ENCODE results near the gene LOXL4.

Gene LOXL4

GRCh38 chr10:98213740-98214139 is 54.3 kb downstream of the LOXL4 start:
- TF ChIP-seq CTCF (IDR thresholded peaks at IDR 0.05; ENCODE audit: borderline replicate concordance, control extremely low read depth, extremely low read depth, insufficient read depth, missing control alignments), result no peak
- DNase-seq (ENCODE audit: low spot score), result no peak
- in situ Hi-C loops (cut with MboI; ENCODE audit: low sequenced_read_pairs, unreplicated experiment), result no loop called here

- no peak for DNase-seq (ENCODE audit: low spot score)
- in situ Hi-C loops (cut with MboI; ENCODE audit: low sequenced_read_pairs, unreplicated experiment), result no loop called here
- TF ChIP-seq CTCF (IDR thresholded peaks at IDR 0.05; ENCODE audit: borderline replicate concordance, control extremely low read depth, extremely low read depth, insufficient read depth, missing control alignments), result no peak
These were observed 55.8 kb downstream of the LOXL4 start for GRCh38 chr10:98212196-98212595.

GRCh38 chr10:98209441-98209840 is 58.6 kb downstream of the LOXL4 start:
- in situ Hi-C loops (cut with MboI; ENCODE audit: low sequenced_read_pairs, unreplicated experiment), result no loop called here

GRCh38 chr10:98208925-98209324 is 59.1 kb downstream of the LOXL4 start:
- no peak for TF ChIP-seq CTCF (IDR thresholded peaks at IDR 0.05; ENCODE audit: borderline replicate concordance, control extremely low read depth, extremely low read depth, insufficient read depth, missing control alignments)
- in situ Hi-C loops (cut with MboI; ENCODE audit: low sequenced_read_pairs, unreplicated experiment), result no loop called here
- no peak for DNase-seq (ENCODE audit: low spot score)

More at GRCh38 chr10:98209441-98209840, 58.6 kb downstream of the LOXL4 start:
- DNase-seq (ENCODE audit: low spot score), result no peak
- TF ChIP-seq CTCF (IDR thresholded peaks at IDR 0.05; ENCODE audit: borderline replicate concordance, control extremely low read depth, extremely low read depth, insufficient read depth, missing control alignments), result no peak

- in situ Hi-C loops (cut with MboI; ENCODE audit: low sequenced_read_pairs, unreplicated experiment), result no loop called here
- no peak for DNase-seq (ENCODE audit: low spot score)
- no peak for TF ChIP-seq CTCF (IDR thresholded peaks at IDR 0.05; ENCODE audit: borderline replicate concordance, control extremely low read depth, extremely low read depth, insufficient read depth, missing control alignments)
These were observed 62.6 kb downstream of the LOXL4 start for GRCh38 chr10:98205351-98205750.

- in situ Hi-C loops (cut with MboI; ENCODE audit: low sequenced_read_pairs, unreplicated experiment), result no loop called here
- DNase-seq (ENCODE audit: low spot score), result no peak
- TF ChIP-seq CTCF (IDR thresholded peaks at IDR 0.05; ENCODE audit: borderline replicate concordance, control extremely low read depth, extremely low read depth, insufficient read depth, missing control alignments), result no peak
These were observed 65.6 kb downstream of the LOXL4 start for GRCh38 chr10:98202378-98202777.

DNA sequence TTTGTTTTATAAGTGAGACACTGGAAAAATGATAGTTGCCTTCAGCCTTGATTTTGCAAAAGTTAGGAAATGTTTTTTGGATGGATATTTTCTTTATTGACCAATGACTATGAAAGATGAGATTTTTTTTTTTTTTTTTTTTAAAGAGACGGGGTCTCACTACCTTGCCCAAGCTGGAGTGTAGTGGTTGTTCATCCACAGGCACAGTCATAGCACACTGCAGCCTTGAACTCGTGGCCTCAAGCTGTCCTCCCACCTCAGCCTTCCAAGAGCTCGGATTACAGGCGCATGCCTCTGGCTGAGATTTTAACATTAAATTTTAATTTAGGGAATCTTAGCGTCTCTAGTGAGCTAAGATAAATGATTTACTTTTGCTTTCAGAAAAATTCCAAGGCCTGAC is 66.2 kb downstream of the LOXL4 start:
- no peak for TF ChIP-seq CTCF (IDR thresholded peaks at IDR 0.05; ENCODE audit: borderline replicate concordance, control extremely low read depth, extremely low read depth, insufficient read depth, missing control alignments)
- DNase-seq (ENCODE audit: low spot score), result no peak
- in situ Hi-C loops (cut with MboI; ENCODE audit: low sequenced_read_pairs, unreplicated experiment), result no loop called here

Measured in GM13976 (cell line).